HG02970 (cell line): ENCODE results near the gene KRTAP5-3.
"Not testable (repeated sequence)": the region's sequence is repeated elsewhere in the genome, so short reads cannot be mapped to it uniquely, and the experiment has no call there.

Source experiments
- ATAC-seq: cut with Tn5 transposase; IDR thresholded peaks from one replicate; pipeline ENCODE4 v1.9.1; 2021; ENCODE audit warnings: mild to moderate bottlenecking, moderate library complexity, moderate number of reproducible peaks; ENCODE audit not compliant: unreplicated experiment, low FRiP score

KRTAP5-3 gene, protein sequence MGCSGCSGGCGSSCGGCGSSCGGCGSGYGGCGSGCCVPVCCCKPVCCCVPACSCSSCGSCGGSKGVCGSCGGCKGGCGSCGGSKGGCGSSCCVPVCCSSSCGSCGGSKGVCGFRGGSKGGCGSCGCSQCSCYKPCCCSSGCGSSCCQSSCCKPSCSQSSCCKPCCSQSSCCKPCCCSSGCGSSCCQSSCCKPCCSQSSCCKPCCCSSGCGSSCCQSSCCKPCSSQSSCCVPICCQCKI

DNA sequence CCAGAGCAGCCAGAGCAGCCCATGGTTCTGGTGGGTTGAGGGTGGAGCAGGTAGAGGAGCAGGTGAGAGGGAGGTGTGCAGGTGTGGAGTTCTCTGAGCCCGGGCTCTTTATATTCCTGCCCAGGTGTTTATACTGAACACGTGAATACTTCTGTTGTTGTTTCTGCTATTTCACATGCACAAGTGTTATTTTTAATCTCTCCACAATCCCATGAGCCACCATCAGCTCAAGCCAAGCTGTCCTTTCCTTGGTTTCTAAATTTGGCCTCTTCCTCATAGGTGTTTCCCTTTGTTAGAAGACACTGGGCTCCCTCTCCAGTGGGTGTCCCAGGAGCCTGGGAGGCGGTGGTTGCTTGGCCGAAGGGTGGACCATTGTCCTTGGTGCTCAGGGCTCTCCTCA, at the start of gene KRTAP5-3:
TSS of gene KRTAP5-3 (minus strand) at position 101 of the 400 bp plus-strand sequence. CDS start at position 23, 78 bp downstream.
- ATAC-seq, result no peak

DNA sequence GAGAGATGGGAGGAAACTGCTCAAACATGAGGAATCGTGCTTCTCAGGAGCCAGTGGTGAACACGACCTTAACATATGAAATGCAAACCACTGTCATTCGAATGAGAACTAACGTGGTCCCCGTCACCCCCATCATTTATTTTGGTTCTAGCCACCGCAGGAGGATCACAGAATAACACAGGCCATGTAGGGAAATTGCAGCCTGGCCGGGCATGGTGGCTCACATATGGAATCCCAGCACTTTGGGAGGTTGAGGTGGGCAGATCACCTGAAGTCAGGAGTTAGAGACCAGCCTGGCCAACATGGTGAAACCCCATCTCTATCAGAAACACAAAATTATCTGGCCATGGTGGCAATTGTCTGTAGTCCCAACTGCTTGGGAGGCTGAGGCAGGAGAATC, 48.4 kb upstream of the KRTAP5-3 start:
- no peak for ATAC-seq

DNA sequence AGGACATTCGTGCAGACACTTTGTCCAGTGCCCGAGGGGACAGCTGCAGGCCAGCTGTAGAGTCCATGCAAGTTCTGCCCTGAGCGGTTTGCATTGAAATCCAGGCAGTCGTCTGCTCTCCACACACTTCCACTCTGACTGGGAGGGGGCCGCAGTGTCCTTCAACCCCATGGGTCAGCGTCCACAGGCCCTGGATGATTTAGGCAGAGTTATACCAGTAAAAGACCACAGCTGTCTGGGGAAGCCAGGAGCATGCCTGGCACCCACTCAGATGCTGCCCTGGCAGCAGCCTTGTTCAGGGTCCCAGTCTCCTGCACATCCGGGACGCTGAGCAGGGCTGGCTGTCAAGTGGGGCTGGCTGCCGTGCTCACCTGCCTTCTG, 47.8 kb upstream of the KRTAP5-3 start:
- ATAC-seq, result no peak

DNA sequence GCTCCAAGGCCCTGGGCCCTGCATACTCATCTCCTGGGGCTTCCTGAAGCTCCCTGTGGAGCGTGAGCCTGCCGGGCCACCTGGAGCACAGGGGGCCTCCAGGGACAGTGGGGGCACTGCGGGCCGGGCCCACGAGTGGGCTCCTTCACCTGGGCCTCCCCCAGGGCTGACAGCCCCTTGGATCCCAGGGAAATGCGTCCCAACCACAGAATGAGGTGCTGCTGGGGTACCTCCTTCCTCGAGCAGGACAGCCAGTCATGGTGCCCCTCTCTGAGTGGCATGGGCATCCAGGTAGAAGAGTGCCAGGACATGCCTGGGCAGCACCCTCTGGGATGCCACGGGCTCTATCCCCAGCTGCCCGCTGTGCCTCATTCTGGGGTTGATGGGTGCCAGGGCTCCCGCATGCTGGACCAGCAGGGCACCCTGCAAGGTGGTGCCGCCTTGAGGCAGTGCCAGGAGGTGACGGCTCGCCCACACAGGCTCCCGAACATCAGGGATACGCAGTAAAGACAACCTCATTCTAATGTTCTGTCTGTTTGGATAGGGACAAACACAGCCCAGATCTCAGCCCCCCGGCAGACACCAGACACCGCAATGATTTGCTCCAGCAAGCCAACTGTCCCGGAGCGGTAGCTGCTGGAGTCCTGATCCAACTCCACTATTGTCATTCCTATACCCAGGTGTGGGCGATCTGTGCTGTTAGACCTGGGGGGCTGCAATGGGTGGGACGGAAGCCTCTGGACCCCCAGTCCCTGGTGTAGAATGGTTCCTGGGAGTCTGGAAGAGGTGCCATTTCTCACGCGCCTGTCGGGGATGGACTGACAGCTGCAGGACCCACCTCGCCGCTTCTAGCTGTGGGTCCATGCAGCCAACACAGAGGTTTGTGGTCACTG, 47.2 kb upstream of the KRTAP5-3 start:
- ATAC-seq, result no peak

DNA sequence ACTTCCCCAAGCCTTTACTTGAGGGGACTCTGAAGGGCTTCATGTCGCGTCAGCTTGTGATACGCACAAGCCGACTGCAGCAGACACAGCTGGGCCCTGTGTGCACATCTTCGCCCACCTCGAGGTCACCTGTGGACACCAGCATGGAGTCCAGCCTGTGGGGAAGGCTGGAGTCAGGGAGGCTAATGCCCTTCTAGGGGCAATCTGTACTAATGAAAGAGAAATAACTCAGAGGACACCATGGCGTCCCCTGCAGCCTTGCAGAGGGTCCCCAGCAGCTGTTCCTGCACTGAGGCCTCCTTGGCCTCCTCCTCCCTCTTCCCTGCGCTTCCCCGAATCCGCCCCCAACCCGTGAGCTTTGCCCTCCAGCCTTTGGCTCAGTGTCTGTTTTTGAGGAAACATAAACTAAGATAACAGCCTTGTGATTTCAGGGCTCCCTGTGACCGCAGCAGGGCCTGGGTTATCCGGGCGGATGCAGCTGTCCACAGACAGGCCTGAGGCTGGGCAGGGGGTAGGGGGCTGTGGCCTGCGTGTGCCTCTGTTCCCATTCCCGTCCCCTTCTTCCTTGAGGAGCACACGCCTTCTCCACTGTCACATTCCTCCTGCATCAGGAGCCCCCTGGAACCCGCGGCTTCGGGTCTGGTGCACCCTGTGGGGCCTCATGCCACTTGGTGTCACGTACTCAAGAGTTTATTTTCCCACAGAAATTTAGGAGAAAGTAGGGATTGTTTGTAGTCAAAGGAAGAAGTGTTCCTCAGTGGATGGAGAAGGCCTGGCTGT, 46.3 kb upstream of the KRTAP5-3 start:
- ATAC-seq, result no peak

DNA sequence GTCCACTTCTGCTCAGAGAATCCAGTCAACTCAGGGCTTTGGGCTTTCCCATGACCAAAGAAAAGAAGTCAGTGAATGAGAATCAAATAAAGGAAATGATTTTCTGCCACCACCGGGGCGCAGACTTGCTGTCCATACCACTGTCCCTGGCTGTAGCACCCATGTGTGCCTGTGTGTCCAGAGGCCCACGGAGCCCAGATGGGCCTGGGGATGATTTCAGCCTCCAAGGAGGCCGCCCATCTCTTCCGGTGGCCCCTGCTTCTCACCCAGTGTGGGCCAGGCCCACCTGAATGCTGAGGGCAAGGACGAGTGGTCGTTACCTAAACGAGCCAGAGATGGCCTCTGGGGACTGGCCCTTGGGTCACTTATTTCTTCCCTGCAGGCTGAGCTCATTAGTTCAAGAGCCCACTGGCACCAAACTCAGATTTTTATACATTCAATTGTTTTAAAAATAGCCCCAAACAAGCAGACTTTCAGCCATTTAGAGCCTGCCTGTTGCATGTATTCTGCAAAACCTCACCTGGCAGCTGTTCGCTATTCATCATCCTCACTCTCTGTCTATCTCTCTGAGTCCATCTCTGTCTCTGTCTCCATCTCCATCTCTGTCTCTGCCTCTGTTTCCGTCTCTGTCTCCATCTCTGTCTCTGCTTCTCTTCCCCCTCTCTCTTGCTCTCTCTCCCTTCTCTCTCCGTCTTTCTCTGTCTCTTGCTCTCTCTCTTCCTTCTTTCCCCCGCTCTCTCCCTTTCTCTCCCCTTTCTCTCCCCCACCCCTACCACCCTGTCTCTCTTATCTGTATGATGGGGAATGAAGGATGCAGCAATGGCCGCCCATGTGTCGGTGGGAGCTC, 45.5 kb upstream of the KRTAP5-3 start:
- ATAC-seq, result no peak

DNA sequence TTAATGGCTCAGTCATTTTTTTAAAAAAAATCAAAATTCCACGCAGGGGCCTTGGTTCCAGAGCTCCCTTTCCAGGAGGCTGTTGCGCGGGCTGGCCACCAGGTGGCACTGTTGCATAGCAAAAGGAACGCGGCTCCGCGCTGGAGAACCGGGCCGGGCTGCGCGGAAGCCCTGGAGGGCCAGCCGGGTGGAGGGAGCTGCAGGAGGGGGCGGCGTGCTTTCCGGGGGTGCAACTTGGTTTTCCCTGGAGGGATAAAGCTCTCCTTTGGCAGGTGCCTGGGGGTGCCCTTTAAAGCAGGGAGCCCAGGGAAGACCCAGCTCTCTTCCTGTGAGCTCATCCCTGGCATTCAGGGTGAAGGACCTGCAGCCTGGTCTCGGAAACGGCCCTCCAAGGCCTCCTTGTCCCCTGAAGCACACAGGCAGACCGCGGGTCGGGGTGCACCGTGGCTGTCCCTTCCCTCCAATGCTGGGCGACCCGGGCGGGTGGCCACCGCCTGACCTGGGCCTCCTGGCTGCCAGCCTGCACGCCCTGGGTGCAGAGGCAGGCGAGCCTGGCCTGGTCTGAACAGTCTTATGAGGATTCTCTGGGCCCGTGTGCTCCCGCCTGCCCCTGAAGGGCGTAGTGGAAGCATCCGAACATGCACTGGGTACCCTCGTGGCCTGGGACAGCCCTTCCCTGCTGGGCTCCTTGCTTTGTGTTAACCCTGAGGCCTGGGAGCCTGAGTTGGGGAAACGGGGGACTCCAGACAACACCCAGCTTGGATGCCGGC, 44.7 kb upstream of the KRTAP5-3 start:
- no peak for ATAC-seq

DNA sequence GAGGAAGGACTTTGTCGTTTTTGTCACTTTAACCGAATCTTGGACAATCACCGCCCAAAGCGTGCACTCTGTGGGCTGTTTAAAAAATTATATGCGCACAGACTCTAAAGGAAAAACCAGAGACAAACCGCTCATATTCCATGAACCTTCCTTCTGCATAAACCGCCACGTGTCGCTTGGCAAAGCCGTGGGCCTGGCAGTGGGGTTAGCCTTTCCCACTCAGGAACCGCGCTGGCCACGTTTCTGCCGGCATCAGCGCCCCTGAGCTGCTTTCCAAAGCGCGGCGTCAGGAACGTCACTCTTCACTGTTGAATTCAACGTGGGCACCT, 44.1 kb upstream of the KRTAP5-3 start:
- ATAC-seq, result no peak

DNA sequence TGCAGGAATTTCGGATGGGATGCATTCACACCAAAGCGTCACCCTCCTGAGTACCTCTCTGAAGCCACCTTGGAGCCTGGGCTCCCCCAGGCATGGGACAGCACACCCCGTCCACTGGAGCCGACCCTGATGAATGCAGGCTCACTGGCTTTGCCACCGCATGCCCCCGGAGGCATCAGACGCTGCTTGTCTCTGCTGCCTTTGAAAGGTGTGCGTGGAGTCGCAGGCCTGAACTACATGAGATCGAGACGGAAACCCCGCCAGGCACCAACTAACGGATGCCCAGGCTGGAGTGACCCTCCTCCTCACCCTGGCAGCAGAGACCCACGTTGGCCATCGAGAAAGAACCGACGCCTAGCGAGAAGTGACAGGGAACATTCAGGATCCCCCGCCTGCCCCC, 43.8 kb upstream of the KRTAP5-3 start:
- ATAC-seq, result no peak

DNA sequence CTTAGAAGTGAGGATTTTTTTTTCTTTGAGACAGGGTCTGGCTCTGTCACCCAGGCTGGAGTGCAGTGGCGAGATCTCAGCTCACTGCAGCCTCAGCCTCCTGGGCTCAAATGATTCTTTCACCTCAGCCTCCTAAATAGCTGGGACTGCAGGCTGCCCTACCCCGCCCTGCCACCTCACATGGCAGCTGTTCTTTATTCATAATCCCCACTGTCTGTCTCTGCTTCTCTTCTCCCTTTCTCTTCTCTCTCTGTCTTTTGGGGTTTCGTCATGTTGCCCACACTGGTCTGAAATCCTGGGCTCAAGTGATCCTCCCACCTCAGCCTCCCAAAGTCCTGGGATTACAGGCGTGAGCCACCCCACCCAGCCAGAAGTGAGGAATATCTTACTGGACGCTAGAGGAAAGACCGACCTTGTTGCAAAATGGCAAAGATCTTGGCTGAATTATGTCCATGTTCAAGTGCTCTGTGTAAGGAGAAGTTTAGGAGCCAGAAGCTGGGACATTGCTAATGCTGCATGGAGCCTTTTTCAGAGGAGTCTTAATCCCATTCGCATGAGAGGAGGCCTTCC, 43.2 kb upstream of the KRTAP5-3 start:
- no peak for ATAC-seq

DNA sequence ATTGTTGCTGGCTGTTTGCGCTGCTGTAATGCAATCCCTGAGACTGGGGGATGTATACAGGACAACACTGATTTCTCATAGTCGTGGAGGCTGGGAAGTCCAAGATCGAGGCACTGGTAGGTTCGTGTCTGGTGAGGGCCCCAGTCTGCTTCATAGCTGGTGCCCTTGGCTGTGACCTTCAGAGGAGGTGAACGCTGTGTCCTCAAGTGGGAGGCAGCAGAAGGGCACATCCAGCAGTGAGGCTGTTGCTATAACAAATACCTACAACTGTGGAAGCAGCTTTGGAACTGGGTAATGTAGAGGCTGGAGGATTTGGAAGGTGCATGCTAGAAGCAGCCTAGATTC, 42.6 kb upstream of the KRTAP5-3 start:
- ATAC-seq, result no peak

DNA sequence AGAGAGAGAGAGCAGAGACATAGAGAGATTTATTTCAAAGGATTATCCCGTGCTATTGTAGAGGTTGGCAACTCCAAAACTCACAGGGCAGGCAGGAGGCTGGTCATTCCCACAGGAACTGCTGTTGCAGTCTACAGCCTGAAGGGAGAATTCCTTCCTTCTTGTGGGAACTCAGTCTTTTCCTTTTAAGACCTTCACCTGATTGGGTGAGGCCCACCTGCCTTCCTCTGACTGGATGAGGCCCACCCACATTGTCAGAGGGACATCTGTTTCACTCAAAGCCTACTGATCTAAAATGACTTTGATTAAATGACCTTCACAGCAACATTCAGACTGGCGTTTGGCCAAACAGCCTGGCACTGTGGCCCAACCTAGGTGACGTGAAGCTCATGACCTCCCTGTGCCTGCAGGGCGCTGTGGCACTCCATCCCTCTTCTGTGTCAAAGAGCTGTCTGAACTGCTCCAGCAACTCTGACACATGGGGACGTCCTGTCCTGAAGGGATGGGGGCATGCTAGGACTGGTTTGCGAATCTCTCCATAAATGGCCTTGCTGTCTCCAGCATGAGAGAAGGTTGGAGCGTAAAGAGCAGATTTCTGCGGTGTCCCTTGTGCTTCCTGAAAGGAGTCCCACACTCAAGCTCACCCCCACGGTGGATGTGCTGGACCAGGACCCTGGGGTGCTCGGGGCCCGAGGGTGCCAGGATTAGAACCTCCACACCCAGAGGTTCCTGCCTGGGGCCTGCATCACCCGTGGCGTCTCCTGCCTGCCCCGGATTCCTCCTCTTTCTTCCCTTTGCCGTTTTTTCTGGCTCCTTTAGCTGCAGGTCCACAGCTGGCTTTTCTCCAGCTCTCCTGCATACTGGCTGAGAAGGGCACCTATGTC, 42.0 kb upstream of the KRTAP5-3 start:
- no peak for ATAC-seq

DNA sequence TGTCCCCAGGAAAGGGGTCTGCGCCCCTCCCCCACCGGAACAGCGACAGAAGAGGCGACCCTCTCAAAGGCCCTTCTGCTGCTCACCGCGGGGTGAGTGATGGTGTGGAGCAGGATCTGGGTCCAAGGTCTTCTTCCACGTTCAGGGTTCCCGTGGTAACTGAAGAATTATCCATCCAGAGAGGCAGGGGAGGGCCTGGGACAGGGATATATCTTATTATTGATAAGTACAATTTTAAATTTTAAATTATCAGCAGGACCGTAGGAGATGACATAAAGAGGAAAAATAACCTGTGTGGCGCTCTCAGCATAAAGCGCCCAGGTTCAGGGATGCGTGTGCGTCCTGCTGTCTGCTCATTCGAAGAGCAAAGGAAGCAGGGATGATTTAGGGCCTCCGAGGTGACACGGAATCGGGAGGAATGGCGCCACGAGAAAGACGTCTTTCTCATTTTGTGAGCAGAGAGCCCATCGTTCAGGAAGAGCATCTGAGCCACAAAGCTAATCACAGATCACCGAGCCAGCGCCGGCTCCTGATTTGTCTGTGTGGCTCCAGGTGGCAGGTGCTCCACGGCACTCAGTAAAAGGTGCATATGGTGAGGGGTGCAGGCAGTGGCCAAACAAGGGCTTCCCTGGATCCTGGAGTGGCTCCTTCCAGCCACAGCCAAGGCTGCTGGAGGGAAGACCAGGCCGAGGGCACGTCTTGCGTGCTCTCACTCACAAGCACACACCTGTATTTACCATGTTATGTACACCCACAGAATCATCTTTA, 40.6 kb upstream of the KRTAP5-3 start:
- no peak for ATAC-seq

DNA sequence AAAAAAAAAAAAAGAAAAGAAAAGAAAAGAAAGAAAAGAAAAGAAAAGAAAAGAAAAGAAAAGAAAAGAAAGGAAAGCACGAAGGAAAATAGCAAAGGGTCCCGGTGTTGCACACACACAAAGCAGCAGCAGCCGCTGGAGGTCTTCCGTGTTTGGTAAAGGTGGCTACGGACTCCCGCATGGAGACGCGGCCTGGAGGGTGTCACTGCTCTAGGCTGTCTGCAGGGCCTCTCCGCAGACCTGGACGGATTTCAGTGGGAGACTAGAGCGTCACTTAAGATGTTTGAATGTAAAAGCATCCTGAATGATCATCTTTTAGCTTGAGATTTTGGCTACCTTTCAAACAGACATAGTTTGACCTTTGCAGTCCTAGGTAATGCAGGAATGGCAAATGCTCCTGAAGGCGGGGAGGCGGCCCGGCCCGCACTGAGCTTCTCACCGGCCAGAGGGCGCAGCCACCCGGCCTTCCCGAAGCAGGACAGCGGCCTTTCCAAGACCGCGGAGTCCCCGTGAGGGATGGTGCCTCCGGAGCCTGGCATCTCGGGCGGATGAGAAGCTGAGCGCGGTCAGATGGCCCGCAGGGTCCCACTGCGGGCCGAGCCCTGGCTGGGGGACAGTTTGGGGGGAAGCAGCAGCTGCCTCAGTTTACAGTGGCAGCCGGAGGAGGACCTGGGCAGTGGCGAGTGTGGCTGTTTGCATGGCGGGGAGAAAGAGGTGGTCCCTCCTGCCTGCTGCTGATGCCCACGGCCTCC, 39.8 kb upstream of the KRTAP5-3 start:
- ATAC-seq, result no peak

DNA sequence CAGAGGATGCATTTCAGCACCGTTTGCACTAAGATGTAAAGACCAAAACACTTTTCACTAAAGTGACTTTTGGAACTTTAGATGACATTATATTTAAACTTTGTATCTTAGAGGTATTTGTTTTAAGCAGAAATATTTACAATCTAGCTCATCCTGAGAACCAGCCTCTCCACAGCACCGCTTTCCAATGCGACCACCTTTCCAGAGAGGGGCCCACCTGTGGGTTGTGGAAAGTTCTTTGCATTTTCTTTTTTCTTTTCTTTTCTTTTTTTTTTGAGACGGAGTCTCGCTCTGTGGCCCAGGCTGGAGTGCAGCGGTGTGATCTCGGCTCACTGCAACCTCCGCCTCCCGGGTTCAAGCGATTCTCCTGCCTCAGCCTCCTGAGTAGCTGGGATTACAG, 38.3 kb upstream of the KRTAP5-3 start:
- ATAC-seq, result not testable (repeated sequence)

DNA sequence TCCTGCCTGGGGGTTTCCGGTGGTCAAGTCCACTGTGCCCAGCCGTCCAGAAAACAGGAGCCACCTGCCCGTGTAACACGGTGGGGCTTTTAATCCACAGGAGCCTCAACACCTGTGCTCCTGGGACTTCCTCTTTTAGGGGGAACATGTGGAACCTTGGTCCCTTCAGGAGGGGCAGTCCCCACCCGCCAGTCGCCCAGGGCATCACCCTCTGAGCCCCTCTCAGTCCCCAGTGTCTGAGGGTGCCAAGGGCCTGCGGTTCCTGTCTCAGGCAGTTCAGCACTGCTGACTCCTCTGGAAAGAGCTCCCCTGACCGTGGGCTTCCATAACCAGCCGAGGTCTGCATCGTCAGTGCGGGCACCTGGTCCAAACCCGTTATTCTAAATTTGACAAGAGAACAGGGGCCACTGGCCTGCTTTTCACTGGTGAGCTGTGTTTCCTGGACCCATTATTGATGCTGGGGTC, 37.1 kb upstream of the KRTAP5-3 start:
- no peak for ATAC-seq
